OCI-M2 (cell line): Measurements from ENCODE around the gene AATK.
"Not testable (repeated sequence)": the region's sequence is repeated elsewhere in the genome, so short reads cannot be mapped to it uniquely, and the experiment has no call there.

Source experiments
- DNase-seq: peaks from one replicate; lab custom pipeline; 2025; ENCODE audit not compliant: unreplicated experiment; lab: John Stamatoyannopoulos, UW

The AATK gene

GRCh38 chr17:81163703-81164370, 2.2 kb downstream of the AATK start:
- no peak for DNase-seq

GRCh38 chr17:81163051-81163695, 2.8 kb downstream of the AATK start:
- no peak for DNase-seq

GRCh38 chr17:81162491-81162890, 3.5 kb downstream of the AATK start:
- no peak for DNase-seq

- DNase-seq = no peak
Observed at GRCh38 chr17:81161972-81162371, 4.0 kb downstream of the AATK start.

GRCh38 chr17:81161536-81161935, 4.5 kb downstream of the AATK start:
- no peak for DNase-seq

GRCh38 chr17:81160747-81161453, 5.1 kb downstream of the AATK start:
- no peak for DNase-seq

- DNase-seq = no peak
Observed at GRCh38 chr17:81160306-81160705, 5.7 kb downstream of the AATK start.

- DNase-seq = no peak
Observed at GRCh38 chr17:81159611-81160265, 6.3 kb downstream of the AATK start.

- no peak for DNase-seq
Observed at GRCh38 chr17:81158688-81159590, 7.1 kb downstream of the AATK start.

- DNase-seq = no peak
Observed at GRCh38 chr17:81157848-81158687, 8.0 kb downstream of the AATK start.

GRCh38 chr17:81156866-81157805, 8.9 kb downstream of the AATK start:
- DNase-seq = no peak

- DNase-seq = no peak
Observed at GRCh38 chr17:81154961-81155360, 11.1 kb downstream of the AATK start.

- DNase-seq = not testable (repeated sequence)
Observed at GRCh38 chr17:81154016-81154415, 12.0 kb downstream of the AATK start.

GRCh38 chr17:81153340-81153803, 12.6 kb downstream of the AATK start:
- DNase-seq = no peak

- DNase-seq = no peak
Observed at GRCh38 chr17:81152288-81152828, 13.7 kb downstream of the AATK start.

GRCh38 chr17:81151278-81151677, 14.7 kb downstream of the AATK start:
- no peak for DNase-seq

- no peak for DNase-seq
Observed at GRCh38 chr17:81150377-81151077, 15.5 kb downstream of the AATK start.
